NT2/D1 (cell line): ENCODE measurements around the gene PTGER1.
A peak's percentile ranks its signal among the peaks of the same experiment; 100 is the strongest.
"Not testable (repeated sequence)": the region's sequence is repeated elsewhere in the genome, so short reads cannot be mapped to it uniquely, and the experiment has no call there.

Experiments
- DNase-seq: peaks from one replicate; pipeline ENCODE4 v3.0.0-alpha.2; 2011; ENCODE audit warnings: low read depth, low spot score
- H3K27me3 ChIP-seq: 2 replicates; pipeline ENCODE4 v1.6.0; 2011; ENCODE audit warnings: mild to moderate bottlenecking; ENCODE audit not compliant: insufficient read length, insufficient read depth
- H3K36me3 ChIP-seq: 2 replicates; pipeline ENCODE4 v1.6.1; 2011; ENCODE audit warnings: mild to moderate bottlenecking, low read length, mixed read lengths; ENCODE audit not compliant: insufficient read depth, insufficient read length
- H3K4me1 ChIP-seq: 2 replicates; pipeline ENCODE4 v1.5.1; 2011; ENCODE audit not compliant: insufficient read depth, insufficient read length
- H3K4me3 ChIP-seq: 2 replicates; pipeline ENCODE4 v1.5.1; 2011; ENCODE audit warnings: low read depth; ENCODE audit not compliant: insufficient read length
- H3K9ac ChIP-seq: 2 replicates; pipeline ENCODE4 v1.6.0; 2011; ENCODE audit warnings: low read depth; ENCODE audit not compliant: insufficient read length
- H3K9me3 ChIP-seq: 2 replicates; pipeline ENCODE4 v1.5.1; 2011; ENCODE audit warnings: mild to moderate bottlenecking, low read length; ENCODE audit not compliant: insufficient read depth
- SUZ12 ChIP-seq: IDR thresholded peaks from 2 replicates; pipeline ENCODE4 v1.6.1; 2011; ENCODE audit not compliant: insufficient read length, insufficient read depth; ENCODE audit errors: extremely low read depth
- YY1 ChIP-seq: IDR thresholded peaks from 2 replicates; pipeline ENCODE4 v1.6.1; 2011; ENCODE audit not compliant: insufficient read length, insufficient read depth
- ZNF274 ChIP-seq: IDR thresholded peaks from 2 replicates; pipeline ENCODE4 v1.6.1; 2011; ENCODE audit warnings: mild to moderate bottlenecking, low read depth, low read length

PTGER1 gene

DNA sequence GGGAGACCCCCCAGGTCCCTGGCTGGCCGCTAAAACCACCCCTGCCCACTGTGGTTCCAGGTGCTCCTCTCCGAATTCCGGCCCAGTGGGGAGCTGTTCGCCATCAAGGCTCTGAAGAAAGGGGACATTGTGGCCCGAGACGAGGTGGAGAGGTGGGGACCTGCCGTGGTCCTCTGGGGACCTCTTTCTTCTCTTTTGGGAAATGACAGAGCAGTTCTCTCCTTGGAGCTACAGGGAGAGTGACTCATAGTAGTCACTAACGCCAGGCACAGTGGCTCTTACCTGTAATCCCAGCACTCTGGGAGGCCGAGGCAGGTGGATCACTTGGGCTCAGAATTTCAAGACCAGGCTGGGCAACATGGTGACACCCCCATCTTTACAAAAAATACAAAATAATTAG, 7.3 kb downstream of the PTGER1 start:
- Histone ChIP-seq H3K9ac (no peak overlapping the region), H3K27me3 (no peaks in the 10 kb centered on the region), H3K36me3 (peaks cover 41% of the 10 kb centered on the region), H3K4me3 (no peak overlapping the region), H3K4me1 (peaks cover 3% of the 10 kb centered on the region), H3K9me3 (no peaks in the 10 kb centered on the region)
- no peak for DNase-seq
- TF ChIP-seq SUZ12 (no peak), ZNF274 (no peak), YY1 (no peak)

DNA sequence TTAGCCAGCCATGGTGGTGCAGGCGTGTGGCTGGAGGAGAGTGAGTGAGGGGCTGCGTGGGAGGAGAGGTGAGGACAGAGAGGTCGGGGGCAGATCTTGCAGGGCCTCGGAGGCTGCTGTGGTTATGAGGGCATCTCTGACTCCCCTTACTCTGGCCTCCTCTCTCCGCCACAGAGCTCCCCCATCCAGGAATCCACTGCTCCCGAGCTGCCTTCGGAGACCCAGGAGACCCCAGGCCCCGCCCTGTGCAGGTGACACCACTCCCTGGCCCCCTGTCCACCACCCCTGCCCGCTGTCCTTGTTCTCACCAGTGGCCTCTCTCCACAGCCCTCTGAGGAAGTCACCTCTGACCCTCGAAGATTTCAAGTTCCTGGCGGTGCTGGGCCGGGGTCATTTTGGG, 7.8 kb downstream of the PTGER1 start:
- no peak for DNase-seq
- Histone ChIP-seq H3K4me3 (no peak overlapping the region), H3K36me3 (peaks cover 41% of the 10 kb centered on the region), H3K9ac (peak overlapping the region; percentile 21), H3K4me1 (peaks cover 2% of the 10 kb centered on the region), H3K9me3 (no peaks in the 10 kb centered on the region), H3K27me3 (no peaks in the 10 kb centered on the region)
- TF ChIP-seq SUZ12 (no peak), YY1 (no peak), ZNF274 (no peak)

DNA sequence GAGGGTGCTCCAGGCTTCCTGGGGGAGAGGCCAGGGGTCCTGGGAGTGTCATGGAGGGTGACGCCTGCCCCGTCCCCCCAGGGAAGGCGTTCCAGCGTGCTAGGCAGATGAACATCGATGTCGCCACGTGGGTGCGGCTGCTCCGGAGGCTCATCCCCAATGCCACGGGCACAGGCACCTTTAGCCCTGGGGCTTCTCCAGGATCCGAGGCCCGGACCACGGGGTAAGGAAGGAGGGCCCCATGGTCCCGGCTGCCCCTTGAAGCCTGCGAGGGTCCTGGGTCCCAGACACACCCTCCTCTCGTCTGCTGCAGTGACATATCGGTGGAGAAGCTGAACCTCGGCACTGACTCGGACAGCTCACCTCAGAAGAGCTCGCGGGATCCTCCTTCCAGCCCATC, 11.4 kb downstream of the PTGER1 start:
- Histone ChIP-seq H3K36me3 (peaks cover 32% of the 10 kb centered on the region), H3K9me3 (no peaks in the 10 kb centered on the region), H3K9ac (peak overlapping the region; percentile 8), H3K4me1 (peaks cover 2% of the 10 kb centered on the region), H3K4me3 (no peak overlapping the region), H3K27me3 (no peaks in the 10 kb centered on the region)
- no peak for DNase-seq
- TF ChIP-seq YY1 (no peak), ZNF274 (no peak), SUZ12 (no peak)

DNA sequence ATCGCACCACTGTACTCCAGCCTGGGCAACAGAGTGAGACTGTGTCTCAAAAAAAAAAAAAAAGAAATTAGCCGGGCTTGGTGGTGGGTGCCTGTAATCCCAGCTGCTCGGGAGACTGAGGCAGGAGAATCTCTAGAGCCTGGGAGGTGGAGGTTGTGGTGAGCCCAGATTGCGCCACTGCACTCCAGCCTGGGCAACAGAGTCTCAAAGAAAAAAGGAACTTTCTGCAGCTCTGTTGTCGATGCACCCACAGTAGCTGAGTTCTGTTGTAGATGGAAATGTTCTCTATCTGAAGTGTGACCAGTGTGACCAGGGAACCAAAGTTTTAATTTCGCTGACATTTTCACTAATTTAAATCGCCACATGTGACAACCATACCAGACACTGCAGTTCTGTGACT, 12.8 kb downstream of the PTGER1 start:
- H3K36me3 ChIP-seq = peaks cover 30% of the 10 kb centered on the region
- DNase-seq, H3K9ac ChIP-seq, H3K9me3 ChIP-seq, H3K27me3 ChIP-seq, H3K4me1 ChIP-seq, H3K4me3 ChIP-seq: not testable (repeated sequence)

DNA sequence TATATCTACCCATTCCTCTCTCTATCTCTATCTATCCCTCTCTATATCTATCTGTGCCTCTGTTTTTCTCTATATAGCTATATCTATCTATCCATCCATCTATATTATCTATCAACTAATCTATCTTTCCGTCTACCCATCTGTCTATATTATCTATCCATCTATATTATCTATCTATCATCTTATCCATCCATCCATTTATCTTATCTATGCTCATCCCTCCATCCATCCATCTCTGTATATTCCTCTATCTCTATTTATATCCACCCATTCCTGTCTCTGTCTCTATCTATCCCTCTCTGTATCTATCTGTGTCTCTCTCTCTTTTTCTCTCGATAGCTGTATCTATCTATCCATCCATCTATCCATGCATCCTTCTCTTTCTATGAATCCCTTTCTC, 14.2 kb downstream of the PTGER1 start:
- Histone ChIP-seq H3K4me3 (no peak overlapping the region), H3K27me3 (no peaks in the 10 kb centered on the region), H3K9me3 (no peaks in the 10 kb centered on the region), H3K4me1 (peaks cover 2% of the 10 kb centered on the region), H3K9ac (no peak overlapping the region), H3K36me3 (peaks cover 30% of the 10 kb centered on the region)
- DNase-seq = no peak
- TF ChIP-seq SUZ12 (no peak), ZNF274 (no peak), YY1 (no peak)

DNA sequence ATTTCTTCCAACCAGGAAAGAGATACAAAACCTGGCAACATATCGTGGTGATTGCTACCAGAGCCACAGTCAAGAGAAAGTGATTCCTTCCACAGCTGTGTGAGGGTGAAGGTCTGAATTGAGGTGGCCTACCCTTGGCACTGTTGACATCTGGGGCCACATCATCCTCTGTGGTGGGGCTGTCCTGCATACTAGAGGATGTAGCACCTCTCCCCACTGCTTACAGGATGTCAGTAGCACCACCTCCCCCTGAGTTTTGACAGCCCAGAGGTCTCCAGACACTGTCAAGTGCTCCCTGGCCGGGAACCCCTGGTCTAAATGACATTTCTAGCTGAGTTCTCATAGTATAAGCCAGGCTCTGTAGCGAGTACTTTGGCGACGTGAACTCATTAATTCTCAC, 15.5 kb downstream of the PTGER1 start:
- Histone ChIP-seq H3K4me1 (peaks cover 2% of the 10 kb centered on the region), H3K4me3 (no peak overlapping the region), H3K9ac (no peak overlapping the region), H3K36me3 (peaks cover 30% of the 10 kb centered on the region), H3K9me3 (no peaks in the 10 kb centered on the region), H3K27me3 (no peaks in the 10 kb centered on the region)
- DNase-seq = no peak
- no peak for TF ChIP-seq YY1

DNA sequence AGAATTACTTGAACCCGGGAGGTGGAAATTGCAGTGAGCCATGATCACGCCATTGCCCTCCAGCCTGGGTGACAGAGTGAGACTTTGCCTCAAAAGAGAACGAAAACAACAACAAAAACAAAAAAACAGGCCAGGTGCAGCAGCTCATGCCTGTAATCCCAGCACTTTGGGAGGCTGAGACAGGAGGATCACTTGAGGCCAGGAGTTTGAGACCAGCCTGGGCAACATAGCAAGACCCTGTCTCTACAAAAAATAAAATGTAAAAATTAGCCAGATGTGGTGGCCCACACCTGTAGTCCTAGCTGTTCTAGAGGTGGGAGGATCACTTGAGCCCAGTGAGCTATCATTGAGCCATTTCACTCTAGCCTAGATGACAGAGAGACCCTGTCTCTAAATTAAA, 22.9 kb downstream of the PTGER1 start:
- not testable (repeated sequence) for H3K9me3 ChIP-seq, H3K9ac ChIP-seq, H3K4me1 ChIP-seq, H3K4me3 ChIP-seq, H3K27me3 ChIP-seq, DNase-seq
- H3K36me3 ChIP-seq = peaks cover 37% of the 10 kb centered on the region

DNA sequence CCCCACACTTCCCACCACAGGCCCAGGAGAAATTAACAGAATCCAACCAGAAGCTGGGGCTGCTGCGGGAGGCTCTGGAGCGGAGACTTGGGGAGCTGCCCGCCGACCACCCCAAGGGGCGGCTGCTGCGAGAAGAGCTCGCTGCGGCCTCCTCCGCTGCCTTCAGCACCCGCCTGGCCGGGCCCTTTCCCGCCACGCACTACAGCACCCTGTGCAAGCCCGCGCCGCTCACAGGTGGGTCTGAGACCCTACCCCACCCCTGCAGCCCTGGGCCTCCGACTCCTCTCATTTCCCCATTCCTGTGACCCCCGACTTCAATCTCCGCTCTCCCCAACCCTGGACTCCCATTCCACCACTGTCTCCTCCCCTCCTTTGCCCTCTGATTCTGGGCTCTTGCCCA, 24.3 kb downstream of the PTGER1 start:
- Histone ChIP-seq H3K4me1 (peaks cover 6% of the 10 kb centered on the region), H3K36me3 (peaks cover 50% of the 10 kb centered on the region)
- DNase-seq = no peak

More for the DNA sequence above, 24.3 kb downstream of the PTGER1 start:
- no peak for TF ChIP-seq SUZ12
- no peak for TF ChIP-seq ZNF274
- TF ChIP-seq YY1 = no peak
- H3K9me3 ChIP-seq = no peaks in the 10 kb centered on the region
- peak overlapping the region; percentile 32 for H3K9ac ChIP-seq
- no peaks in the 10 kb centered on the region for H3K27me3 ChIP-seq
- no peak overlapping the region for H3K4me3 ChIP-seq
